Coronary artery (tissue), 2 donors: Measurements from ENCODE around the gene PTCHD1.

Experiments used
- DNase-seq: peaks from one replicate; pipeline ENCODE4 v3.0.0-alpha.2; 2017; ENCODE audit warnings: low spot score
- H3K27ac ChIP-seq, 2 donors: fragments of 200-600 bp; sonication (generic); one replicate each; pipeline ENCODE4 v1.5.1; 2016 to 2019
- H3K4me3 ChIP-seq: fragments of 200-600 bp; sonication (generic); 2 replicates; pipeline ENCODE4 v1.5.1; 2016; ENCODE audit warnings: mild to moderate bottlenecking, moderate library complexity
- CTCF ChIP-seq: fragments of 200-600 bp; sonication (generic); IDR thresholded peaks from one replicate; pipeline ENCODE4 v1.5.1; 2019; ENCODE audit warnings: antibody characterized with exemption

Gene PTCHD1

GRCh38 chrX:23392195-23392594 lies 57.5 kb downstream of the PTCHD1 start:
- DNase-seq = no peak
- H3K27ac ChIP-seq = no peak overlapping the region
- no peak for TF ChIP-seq CTCF
- no peak overlapping the region for H3K4me3 ChIP-seq

GRCh38 chrX:23394421-23394820 lies 59.8 kb downstream of the PTCHD1 start:
- no peak for DNase-seq
- Histone ChIP-seq H3K4me3 (no peak overlapping the region), H3K27ac (no peak overlapping the region)
- no peak for TF ChIP-seq CTCF

- no peak for DNase-seq
- H3K4me3 ChIP-seq = no peak overlapping the region
- H3K27ac ChIP-seq = no peak overlapping the region
- no peak for TF ChIP-seq CTCF
Observed at GRCh38 chrX:23396263-23396662, 61.6 kb downstream of the PTCHD1 start.

GRCh38 chrX:23398570-23398969 lies 63.9 kb downstream of the PTCHD1 start:
- TF ChIP-seq CTCF = no peak
- no peak for DNase-seq
- Histone ChIP-seq H3K27ac (no peak overlapping the region), H3K4me3 (no peak overlapping the region)

- no peak for TF ChIP-seq CTCF
- no peak overlapping the region for H3K27ac ChIP-seq
- no peak for DNase-seq
- no peak overlapping the region for H3K4me3 ChIP-seq
Observed at GRCh38 chrX:23403849-23404248, 69.2 kb downstream of the PTCHD1 start.

- no peak overlapping the region for H3K4me3 ChIP-seq
- H3K27ac ChIP-seq = no peak overlapping the region
- DNase-seq = no peak
- no peak for TF ChIP-seq CTCF
Observed at GRCh38 chrX:23422912-23423311, 88.3 kb downstream of the PTCHD1 start.

- peak overlapping the region; percentile 43 to 83 for H3K27ac ChIP-seq
- H3K4me3 ChIP-seq = no peak overlapping the region
- peak; percentile 88 for DNase-seq
- TF ChIP-seq CTCF = no peak
Observed at GRCh38 chrX:23434356-23434884, 99.8 kb downstream of the PTCHD1 start.
